HG02885 (cell line): ENCODE data around the gene NPIPB8.
"Not testable (repeated sequence)": the region's sequence is repeated elsewhere in the genome, so short reads cannot be mapped to it uniquely, and the experiment has no call there.

ENCODE experiments used
- ATAC-seq: cut with Tn5 transposase; IDR thresholded peaks from one replicate; pipeline ENCODE4 v1.9.1; 2021; ENCODE audit warnings: mild to moderate bottlenecking; ENCODE audit not compliant: unreplicated experiment, poor library complexity

The NPIPB8 gene

GRCh38 chr16:28622532-28623171, 15.2 kb upstream of the NPIPB8 start:
- ATAC-seq: not testable (repeated sequence)

GRCh38 chr16:28623172-28623711, 14.6 kb upstream of the NPIPB8 start:
- ATAC-seq: no peak

GRCh38 chr16:28630905-28631304, 7.0 kb upstream of the NPIPB8 start:
- not testable (repeated sequence) for ATAC-seq

GRCh38 chr16:28636093-28636823, 1.6 kb upstream of the NPIPB8 start:
- ATAC-seq: not testable (repeated sequence)

- not testable (repeated sequence) for ATAC-seq
These were observed 494 bp downstream of the NPIPB8 start for GRCh38 chr16:28638359-28638758.

- not testable (repeated sequence) for ATAC-seq
These were observed 2.1 kb downstream of the NPIPB8 start for GRCh38 chr16:28639959-28640358.

- ATAC-seq: not testable (repeated sequence)
These were observed 28.4 kb downstream of the NPIPB8 start for GRCh38 chr16:28666264-28666663.

- ATAC-seq: not testable (repeated sequence)
These were observed 29.6 kb downstream of the NPIPB8 start for GRCh38 chr16:28667480-28667879.

GRCh38 chr16:28668199-28668598, 30.3 kb downstream of the NPIPB8 start:
- ATAC-seq: not testable (repeated sequence)

GRCh38 chr16:28688327-28688952, 50.6 kb downstream of the NPIPB8 start:
- ATAC-seq: not testable (repeated sequence)

GRCh38 chr16:28689425-28689824, 51.6 kb downstream of the NPIPB8 start:
- ATAC-seq: not testable (repeated sequence)

GRCh38 chr16:28691722-28692121, 53.9 kb downstream of the NPIPB8 start:
- ATAC-seq: not testable (repeated sequence)

GRCh38 chr16:28693257-28693950, 55.5 kb downstream of the NPIPB8 start:
- ATAC-seq: not testable (repeated sequence)

GRCh38 chr16:28699792-28700191, 61.9 kb downstream of the NPIPB8 start:
- ATAC-seq: not testable (repeated sequence)

- not testable (repeated sequence) for ATAC-seq
These were observed 62.5 kb downstream of the NPIPB8 start for GRCh38 chr16:28700349-28700748.

GRCh38 chr16:28701384-28701783, 63.5 kb downstream of the NPIPB8 start:
- not testable (repeated sequence) for ATAC-seq

GRCh38 chr16:28704246-28704645, 66.4 kb downstream of the NPIPB8 start:
- ATAC-seq: not testable (repeated sequence)
